HG03460 (cell line): ENCODE results near the gene PUM2.
"Not testable (repeated sequence)": the region's sequence is repeated elsewhere in the genome, so short reads cannot be mapped to it uniquely, and the experiment has no call there.

Experiments
- ATAC-seq: cut with Tn5 transposase; IDR thresholded peaks from one replicate; pipeline ENCODE4 v1.9.1; 2021; ENCODE audit not compliant: unreplicated experiment

Gene PUM2

DNA sequence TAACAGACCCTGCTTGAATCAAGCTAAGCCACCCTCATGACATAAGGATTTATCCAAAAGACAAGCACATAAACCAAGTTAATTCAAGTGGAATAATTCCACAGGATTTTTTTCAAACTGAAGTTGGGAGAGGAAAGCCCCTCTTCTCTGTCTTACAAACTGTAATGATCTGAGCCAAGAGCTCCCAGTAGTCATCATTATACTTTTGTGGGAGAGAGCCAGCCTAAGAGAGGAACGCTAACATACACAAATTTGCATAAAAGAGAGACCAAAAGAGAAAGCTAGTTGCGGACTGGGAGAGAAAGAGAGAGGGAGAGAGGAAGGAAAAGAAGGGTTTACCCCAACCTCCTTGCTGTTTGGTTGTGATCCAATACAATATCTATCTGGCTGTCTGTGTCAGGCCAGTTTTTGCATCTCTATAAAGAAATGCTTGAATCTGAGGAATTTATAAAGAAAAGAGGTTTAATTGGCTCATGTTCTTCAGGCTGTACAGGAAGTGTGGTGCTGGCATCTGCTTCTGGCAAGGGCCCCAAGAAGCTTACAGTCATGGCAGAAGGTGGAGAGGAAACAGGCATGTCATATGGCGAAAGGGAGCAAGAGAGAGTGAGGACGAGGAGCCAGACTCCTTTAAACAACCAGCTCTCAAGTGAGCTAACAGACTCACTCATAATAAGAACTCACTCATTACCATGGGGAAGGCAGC lies 20.8 kb upstream of the PUM2 start:
- no peak for ATAC-seq

DNA sequence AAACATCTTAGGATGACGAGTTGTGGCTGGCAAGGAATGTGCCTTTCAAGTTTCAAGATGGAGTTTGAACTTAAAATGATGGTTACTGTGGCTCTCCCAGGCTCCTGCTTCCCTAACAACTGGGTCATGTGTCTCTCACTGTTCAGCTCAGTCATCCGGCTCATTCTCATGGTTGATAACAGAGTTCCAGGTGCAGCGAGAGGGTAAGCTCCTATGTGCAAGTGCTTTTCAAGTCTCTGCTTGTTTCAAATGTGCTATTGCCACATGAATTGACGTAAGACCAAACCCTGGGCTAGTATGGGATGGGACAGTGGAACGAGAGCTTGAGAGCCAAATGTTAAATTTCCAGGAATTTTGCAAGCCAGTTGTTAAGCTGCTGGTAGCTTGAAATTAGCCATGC lies 19.5 kb upstream of the PUM2 start:
- ATAC-seq, result no peak

DNA sequence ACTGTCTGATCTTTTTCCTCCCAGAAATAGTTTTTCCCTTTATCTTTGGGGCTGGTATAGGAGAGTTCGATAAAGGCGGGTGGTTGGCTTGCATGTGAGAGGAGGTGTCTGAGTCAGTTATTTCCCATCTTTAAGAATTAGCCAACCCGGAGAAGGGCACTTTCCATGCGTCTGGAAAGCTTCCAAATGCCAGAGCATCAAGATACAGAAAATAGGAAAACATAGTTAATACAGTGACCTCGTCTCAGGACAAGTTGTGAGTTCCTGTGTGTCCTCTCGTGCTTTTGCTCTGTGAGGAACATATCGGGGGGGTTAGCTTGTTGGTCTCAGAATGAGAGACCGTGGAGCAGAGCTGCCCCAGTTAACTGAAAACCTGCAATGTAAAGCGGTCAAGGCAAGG lies 18.7 kb upstream of the PUM2 start:
- no peak for ATAC-seq

DNA sequence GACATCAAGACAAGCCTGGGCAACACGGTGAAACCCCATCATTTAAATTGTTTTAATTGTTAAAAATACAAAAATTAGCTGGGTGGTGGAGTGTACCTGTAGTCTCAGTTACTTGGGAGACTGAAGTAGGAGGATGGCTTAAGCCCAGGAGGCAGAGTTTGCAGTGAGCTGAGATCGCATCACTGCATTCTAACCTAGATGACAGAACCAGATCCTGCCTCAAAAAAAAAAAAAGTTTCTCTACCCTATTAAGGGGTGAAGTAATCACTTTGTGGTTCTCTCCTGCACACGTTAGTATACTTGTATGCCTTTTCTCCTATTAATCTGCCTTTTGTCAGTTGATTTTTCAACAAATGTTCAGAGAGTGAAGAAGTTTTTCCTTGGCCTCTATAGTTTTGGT lies 18.1 kb upstream of the PUM2 start:
- ATAC-seq, result no peak

DNA sequence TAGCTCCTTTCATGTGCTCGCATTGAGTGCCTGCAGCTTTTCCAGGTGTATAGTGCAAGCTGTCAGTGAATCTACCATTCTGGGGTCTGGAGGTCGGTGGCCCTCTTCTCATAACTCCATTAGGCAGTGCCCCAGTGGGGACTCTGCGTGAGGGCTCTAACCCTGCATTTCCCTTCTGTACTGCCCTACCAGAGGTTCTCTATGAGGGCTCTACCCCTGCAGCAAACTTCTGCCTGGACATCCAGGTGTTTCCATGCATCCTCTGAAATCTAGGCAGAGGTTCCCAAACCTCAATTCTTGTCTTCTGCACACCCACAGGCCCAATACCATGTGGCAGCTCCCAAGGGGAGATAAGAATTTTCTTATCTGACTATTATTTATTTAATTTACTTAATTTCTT lies 17.3 kb upstream of the PUM2 start:
- ATAC-seq, result not testable (repeated sequence)

DNA sequence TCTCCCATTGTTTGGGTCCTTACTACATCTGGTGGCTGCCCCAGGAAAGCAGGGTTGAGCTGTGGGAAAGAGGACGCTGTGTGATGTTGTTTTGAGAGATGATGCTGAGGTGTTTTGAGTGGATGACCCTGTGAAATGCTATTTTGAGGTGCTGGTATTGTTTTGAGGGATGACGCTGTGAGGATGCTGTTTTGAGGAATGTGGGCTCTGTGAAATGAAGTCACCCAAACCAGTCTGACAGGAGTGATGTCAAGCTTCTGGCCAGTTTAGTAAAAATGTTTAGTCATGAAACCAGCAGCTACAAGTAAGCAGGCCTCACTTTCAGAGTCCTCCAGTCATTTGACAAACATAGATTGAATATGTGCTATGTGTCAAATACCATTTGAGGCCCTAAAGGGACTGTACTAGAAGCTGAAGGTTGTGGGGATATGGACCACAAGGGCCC lies 16.1 kb upstream of the PUM2 start:
- ATAC-seq, result no peak

DNA sequence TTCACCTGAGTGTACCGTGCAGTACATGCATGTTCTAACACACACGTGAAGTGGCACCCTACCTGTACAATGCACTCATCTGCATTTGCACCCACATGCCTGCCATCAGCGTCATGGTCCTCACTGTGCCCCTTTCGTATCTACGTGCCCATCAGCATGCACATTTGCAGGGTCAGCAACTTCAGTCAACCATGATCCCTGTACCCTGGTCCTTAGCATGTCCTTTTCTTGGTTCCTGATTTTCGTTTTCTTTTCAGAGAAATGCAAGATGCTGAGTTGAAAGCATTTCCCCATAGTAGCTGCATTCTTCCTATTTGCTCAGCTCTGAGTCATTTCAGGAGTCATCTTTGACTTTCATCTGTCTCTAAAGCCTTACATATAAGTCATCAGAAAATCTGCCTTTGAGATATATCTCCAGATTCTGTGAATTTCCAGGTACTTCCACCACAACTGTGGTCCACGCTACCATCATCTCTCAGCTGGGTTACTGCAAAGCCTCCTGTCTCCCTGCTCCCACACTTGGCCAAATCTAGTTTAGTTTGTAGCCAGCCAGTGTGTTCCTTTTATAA lies 14.7 kb upstream of the PUM2 start:
- ATAC-seq, result peak; percentile 77

DNA sequence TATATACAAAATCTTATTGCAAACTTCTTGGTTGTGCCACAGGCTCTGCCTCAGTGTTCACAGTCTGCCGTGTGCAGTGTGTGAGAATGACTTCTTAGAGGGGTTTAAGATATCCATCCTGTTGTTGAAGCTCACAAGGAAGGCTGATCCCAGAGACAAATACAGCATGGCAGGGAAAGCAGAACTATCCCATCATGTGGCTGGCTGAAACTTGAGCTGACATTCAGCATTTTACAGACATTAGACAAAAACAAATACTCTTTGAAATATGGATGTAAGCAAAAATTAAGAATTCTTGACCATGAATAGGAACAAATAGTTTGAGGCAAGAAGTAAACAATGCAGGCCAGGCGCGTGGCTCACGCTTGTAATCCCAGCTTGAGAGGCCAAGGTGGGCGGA lies 12.9 kb upstream of the PUM2 start:
- no peak for ATAC-seq

DNA sequence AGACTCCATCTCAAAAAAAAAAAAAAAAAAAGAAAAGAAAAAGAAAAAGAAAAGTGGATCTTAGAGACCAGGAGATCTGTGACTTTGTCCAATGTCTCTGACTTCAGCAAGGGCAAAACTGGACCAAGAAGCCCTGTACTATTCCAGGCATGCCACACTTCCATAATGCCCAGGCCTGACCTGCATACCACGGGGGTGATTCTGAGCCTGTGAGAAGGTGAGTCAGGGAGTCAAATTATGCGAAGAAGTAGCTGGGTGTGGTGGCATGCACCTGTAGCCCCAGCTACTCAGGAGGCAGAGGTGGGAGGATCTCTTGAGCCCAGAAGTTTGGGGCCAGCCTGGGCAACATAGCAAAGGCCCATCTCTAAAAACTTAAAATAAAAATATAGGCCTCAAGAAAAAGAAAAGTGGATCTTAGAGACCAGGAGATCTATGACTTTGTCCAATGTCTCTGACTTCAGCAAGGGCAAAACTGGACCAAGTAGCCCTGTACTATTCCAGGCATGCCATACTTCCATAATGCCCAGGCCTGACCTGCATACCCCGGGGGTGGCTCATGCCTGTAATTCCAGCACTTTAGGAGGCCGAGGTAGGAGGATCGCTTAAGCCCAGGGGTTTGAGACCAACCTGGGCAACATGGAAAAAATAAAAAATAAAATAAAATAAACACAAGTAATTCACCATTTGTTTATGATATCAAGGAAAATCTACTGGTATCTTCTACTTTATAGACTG lies 12.2 kb upstream of the PUM2 start:
- no peak for ATAC-seq

DNA sequence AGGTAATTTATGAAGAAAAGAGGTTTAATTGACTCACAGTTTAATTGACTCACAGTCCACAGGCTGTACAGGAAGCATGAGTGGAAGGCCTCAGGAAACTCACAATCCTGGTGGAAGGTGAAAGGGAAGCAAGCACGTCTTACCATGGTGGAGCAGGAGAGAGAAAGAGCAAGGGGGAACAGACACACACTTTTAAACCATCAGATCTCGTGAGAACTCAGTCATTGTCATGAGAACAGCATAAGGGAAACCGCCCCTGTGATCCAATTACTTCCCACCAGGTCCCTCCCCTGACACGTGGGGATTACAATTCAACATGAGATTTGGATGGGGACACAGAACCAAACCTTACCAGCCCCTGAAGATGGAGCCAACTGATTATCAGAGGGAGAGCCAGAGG lies 11.2 kb upstream of the PUM2 start:
- ATAC-seq, result no peak

DNA sequence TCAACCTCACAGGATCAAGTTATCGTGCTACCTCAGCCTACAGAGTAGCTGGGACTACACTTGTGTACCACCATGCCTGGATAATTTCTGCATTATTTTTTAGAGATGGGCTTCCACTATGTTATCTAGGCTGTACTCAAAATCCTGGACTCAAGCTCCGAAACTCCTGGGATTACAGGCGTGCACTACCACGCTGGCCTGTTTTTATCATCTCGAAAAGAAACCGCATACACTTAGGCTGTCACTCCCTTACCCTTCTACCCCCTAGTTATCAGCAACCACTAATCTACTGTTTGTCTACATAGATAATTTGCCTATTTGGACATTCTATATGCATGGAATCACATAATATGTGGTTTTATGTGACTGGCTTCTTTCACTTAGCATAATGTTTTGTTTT lies 8.5 kb upstream of the PUM2 start:
- ATAC-seq, result no peak

DNA sequence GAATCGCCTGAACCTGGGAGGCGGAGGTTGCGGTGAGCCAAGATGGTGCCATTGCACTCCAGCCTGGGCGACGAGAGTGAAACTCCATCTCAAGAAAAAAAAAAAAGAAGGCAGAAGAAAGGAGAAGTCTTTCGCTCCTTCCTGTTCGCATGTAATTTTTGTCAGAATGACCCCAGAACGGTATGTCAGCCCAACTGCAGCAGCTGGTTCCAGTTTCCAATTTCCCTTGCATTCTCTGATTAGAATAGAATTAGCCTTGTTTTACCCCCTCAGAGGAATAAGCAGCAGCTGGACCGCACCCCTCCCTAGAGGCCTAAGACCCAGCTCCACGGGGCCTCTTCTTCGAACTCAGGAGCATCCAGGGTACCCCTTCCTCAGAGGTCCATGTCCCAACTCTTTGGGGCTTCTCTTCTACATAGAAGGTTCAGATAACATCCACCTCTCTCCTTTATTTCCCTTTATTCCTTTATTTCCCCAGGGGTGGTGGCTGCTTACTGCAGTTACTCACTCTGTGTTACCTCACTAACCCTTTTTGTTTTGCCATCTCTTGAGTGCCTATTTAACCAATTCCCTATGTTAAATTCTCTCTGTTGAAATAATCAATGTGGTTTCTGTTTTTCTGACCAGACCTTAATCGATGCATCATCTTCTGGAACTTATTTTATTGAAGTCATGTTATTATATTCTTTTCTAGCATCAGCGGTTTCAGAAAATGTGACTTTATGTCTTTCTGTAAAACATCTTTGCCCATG lies 7.2 kb upstream of the PUM2 start:
- no peak for ATAC-seq

DNA sequence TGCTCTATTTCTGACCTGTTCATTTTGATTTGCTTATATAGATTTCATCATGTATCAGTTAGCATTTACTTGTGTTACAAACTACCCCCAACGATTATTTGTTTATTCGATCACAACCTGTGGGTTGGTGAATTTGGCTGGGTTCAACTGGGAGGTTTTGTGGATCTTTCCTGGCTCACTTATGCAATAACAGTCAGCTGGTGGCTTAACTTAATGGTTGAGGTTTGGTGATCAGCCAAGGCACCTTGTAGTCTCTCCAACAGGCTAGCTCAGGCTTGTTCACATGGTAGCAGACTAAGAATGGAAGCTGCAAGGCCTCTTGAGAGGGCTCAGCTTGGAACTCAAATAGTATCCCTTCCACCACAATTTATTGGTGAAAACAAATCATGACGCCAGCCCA lies 5.4 kb upstream of the PUM2 start:
- ATAC-seq, result no peak

DNA sequence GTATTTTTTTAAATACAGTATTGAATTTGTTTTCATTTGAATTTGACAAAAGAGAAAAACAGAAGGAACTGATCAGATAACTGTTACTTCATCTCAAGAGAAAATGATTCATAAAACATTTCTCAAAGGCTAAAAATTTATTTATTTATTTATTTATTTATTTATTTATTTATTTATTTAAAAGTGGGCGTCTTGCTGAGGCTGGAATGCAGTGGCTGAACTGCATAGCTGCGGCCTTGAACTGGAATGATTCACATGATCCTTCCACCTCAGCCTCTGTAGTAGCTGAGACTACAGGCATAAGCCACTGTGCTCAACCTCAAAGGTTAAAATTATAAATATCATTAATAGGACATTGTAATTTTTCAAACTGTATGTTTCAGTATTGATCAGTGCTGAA lies 4.5 kb upstream of the PUM2 start:
- no peak for ATAC-seq

DNA sequence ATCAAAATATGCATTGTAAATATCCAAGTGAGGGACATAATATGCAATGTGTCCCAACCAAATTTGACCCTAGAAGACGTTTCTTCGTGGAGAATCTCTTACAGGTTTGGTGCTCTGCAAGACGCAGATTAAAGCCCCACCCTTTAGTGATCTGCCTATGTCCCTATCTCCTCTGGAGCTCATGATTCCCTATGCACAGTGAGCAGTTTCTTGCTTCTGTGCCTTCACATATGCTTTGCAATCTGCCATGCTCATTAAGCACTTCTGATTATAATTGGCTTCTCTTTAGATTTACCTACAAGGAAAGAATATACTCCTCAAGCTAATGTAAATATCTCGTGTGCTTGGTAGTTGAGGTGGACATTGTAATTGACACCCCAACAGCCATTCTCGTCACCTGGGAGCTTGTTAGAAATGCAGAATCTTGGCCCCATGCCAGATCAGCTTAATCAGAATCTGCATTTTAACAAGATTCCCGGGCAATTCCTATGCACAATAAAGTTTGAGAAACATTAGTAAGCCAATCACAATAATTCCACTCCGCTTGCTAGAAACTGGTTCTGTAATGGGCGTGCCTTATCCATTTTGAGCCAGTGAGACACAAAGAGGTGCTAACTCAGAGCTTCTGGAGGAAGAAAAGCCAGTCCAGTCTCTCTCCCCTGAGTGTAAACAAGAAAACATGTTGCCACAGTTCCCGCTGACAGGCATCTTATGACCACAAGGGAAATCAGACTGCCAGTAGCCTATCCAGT lies 2.8 kb upstream of the PUM2 start:
- no peak for ATAC-seq

DNA sequence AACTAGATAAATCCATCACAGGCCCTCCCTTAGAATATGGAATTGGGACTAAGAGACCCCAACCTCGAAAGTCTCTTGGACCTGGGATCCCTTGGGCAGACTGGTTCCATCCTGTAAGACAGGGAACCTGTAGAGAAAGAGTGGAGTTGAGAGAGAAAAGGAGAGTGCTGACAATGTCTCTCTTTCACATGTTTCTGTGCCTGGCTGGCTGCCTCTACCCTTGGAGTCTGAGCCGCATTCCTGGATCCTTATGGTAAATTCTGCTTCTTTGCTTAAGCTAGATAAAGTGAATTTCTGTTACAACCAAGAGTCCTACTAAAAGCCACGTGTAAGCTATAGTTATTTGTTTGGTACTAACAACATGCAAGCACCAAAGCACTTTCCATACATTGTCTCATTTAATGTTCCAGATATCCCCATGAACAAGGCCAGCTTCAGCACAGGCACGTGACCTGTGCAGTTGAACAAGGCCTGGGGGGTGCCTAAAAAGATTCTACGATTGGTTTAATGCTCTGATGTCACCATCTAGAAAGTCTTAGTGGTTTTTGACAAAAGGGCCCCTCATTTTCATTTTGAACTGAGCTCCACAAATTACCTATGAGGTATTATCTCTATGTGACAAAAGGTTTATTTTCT lies 2.1 kb upstream of the PUM2 start:
- ATAC-seq, result no peak

DNA sequence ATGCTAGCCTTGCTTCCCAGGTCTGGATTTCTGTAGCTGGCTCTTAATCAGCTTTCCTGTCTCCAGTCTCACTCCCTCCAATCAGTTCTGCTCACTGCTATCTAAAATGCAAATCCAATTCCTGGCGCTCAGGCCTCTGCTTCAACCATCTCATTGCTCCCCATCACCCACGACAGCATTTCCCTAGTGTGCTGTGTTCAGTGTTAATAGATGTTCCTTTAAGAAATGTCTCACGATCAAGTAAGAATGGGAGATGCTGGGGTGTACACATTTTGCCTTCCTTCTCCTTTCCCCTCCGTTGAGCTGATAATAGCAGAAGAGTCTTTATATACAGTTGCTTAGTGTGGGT lies 1.6 kb upstream of the PUM2 start:
- ATAC-seq, result no peak

DNA sequence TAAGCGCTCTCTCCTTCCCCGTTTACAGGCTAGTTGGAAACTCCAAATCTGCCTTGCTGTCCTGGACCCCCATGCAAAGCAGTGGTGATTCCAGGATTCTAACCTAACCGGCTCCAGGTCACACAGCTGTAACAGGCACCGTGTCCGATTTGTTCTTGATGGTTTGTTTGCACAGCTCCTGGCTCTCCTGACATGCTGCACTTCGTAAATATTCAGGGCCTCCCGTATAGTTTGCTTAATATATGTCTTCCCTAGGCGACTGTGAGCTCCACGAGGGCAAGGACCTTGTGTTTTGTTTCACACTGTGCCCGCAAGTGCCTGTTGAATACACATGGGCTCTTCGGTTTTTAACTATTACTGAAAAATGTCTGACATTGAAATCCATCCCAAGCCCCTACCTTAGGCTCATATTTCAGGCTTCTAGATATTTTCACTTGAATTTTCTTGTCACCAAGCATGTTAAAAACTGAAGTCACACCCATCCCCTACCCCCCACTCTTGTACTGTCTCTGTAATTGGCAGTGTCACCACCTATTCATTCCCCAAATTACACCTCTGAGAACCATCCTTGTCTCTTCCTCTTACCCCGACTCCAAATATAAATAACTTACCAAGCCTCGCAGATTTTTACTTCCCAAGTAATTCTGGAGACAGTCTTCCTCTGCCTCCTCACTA lies 1.0 kb upstream of the PUM2 start:
- ATAC-seq, result no peak

DNA sequence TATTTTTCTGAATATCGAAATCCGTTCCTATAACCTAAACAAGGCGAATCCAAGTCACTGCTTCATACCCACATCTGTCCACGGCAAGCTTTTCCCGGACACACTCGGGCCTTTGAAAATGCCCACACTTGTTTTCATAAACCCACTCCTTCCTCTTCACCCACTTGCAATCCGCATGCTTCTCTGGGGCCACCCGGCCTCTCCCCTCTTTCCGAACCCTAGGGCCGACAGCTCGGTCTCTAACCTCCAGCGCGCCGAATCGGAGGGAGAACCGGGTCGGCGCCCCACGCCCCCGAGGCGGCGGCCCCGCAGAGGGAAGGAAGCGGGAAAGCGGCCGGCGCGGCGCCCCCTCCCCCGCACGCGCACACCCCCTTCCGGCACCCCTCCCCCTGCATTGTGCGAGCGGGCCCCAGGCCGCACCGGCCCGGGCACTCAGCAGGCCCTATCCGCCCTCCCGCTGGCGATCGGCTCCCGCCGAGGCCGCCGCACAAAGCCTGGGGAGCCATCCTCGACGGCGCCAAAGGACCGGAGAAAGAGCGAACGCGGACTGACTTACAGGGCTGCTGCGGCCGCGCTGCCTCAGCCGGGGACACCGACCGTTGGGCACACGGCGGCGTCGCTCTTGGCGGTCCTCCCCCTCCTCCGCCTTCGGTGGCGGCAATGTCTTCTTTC lies 467 bp downstream of the PUM2 start:
- peak; percentile 33 for ATAC-seq

DNA sequence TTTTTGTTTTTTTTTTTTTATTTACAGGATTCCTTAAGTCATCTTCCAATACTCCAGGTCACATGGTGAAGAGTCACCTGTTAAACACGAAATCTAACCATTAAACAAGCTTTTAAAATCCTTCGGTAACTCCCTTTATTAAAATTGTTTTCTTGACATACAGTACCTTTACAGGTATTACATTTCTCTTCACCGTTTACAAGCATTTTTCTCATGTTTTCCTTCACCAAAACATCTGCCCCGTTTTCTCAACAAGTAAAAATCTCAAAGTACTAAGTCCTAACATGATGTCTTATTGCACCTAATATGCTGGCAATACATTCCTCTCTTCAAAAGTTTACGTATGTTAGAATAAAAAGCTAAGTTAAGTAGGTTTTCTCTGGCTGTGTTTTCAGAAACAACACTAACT lies 1.1 kb downstream of the PUM2 start:
- no peak for ATAC-seq
